Neural progenitor cell (in vitro differentiated cells): Measurements from ENCODE around the gene VSX2.

ENCODE experiments used
- EZH2 ChIP-seq: fragments of 200-600 bp; sonication (generic); IDR thresholded peaks from 2 replicates; pipeline ENCODE4 v1.6.1; 2017; ENCODE audit warnings: antibody characterized with exemption, mild to moderate bottlenecking, moderate library complexity
- TF ChIP-seq, protein P1 (sequence below): fragments of 200-600 bp; sonication (generic); IDR thresholded peaks from 2 replicates; pipeline ENCODE4 v1.5.1; 2017; ENCODE audit warnings: antibody characterized with exemption, mild to moderate bottlenecking

DNA sequence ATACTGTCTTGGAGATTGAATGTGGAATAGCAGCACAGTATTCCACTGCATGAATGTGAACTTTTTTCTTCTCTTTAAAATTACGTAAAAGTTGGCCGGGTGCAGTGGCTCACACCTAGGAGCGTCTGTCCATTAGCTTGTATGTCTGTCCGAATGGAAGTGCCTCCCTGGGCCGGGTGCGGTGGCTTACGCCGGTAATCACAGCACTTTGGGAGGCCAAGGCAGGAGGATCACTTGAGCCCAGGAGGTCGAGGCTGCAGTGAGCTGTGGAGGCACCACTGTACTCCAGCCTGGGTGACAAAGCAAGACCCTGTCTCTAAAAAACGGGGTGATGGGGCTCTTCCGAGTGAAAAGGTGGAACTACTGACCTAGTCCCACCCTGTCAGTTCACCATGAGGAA lies 22.6 kb upstream of the VSX2 start:
- TF ChIP-seq, protein P1, sequence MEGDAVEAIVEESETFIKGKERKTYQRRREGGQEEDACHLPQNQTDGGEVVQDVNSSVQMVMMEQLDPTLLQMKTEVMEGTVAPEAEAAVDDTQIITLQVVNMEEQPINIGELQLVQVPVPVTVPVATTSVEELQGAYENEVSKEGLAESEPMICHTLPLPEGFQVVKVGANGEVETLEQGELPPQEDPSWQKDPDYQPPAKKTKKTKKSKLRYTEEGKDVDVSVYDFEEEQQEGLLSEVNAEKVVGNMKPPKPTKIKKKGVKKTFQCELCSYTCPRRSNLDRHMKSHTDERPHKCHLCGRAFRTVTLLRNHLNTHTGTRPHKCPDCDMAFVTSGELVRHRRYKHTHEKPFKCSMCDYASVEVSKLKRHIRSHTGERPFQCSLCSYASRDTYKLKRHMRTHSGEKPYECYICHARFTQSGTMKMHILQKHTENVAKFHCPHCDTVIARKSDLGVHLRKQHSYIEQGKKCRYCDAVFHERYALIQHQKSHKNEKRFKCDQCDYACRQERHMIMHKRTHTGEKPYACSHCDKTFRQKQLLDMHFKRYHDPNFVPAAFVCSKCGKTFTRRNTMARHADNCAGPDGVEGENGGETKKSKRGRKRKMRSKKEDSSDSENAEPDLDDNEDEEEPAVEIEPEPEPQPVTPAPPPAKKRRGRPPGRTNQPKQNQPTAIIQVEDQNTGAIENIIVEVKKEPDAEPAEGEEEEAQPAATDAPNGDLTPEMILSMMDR = no peak
- TF ChIP-seq EZH2 = no peak
